Effector memory CD4-positive, alpha-beta T cell (primary cell): ENCODE measurements around the gene GPC6.

Experiments used
- DNase-seq, 3 donors: peaks; one replicate each; pipeline ENCODE4 v3.0.0-alpha.2; 2020
- H3K27ac ChIP-seq: 2 replicates; pipeline ENCODE4 v1.7.0; 2013; ENCODE audit warnings: mild to moderate bottlenecking, low read length, moderate library complexity; ENCODE audit not compliant: insufficient read depth, poor library complexity, severe bottlenecking
- H3K27me3 ChIP-seq: replicated peaks from 2 replicates; pipeline ENCODE4 v1.7.0; 2013; ENCODE audit warnings: mild to moderate bottlenecking, low read length; ENCODE audit not compliant: insufficient read depth, control insufficient read depth, poor library complexity, severe bottlenecking
- H3K36me3 ChIP-seq: 2 replicates; pipeline ENCODE4 v1.7.0; 2013; ENCODE audit warnings: mild to moderate bottlenecking, low read length, moderate library complexity; ENCODE audit not compliant: control insufficient read depth, insufficient read depth
- H3K4me1 ChIP-seq: 2 replicates; pipeline ENCODE4 v1.7.0; 2013; ENCODE audit warnings: low read length, mild to moderate bottlenecking; ENCODE audit not compliant: control insufficient read depth, insufficient read depth, poor library complexity, severe bottlenecking
- H3K4me3 ChIP-seq: 2 replicates; pipeline ENCODE4 v1.7.0; 2013; ENCODE audit warnings: low read length, low read depth, mild to moderate bottlenecking; ENCODE audit not compliant: insufficient read depth, poor library complexity, severe bottlenecking
- H3K9me3 ChIP-seq: 2 replicates; pipeline ENCODE4 v1.7.0; 2013; ENCODE audit warnings: mild to moderate bottlenecking, low read length, moderate library complexity; ENCODE audit not compliant: control insufficient read depth

Gene GPC6

DNA sequence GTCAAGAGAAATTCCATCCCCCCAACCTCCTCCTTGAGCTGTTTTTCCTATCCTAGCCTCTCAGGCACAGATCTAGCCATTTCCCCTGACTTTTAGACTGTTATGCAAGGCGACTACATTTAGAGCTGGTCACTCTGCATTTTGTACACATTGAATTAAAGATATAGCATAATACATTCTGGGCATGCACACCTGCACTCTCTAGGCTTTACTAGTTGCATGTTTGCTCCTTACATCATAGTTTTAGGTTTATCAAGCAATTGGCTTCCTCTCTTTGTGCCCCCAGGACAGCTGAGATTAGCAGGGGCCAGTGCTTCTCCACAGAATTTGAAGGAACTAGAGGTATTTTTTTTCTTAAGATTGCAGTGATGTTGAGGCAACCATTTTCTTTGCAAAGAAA lies 19.5 kb downstream of the GPC6 start:
- Histone ChIP-seq H3K27ac (no peak overlapping the region), H3K9me3 (no peaks in the 10 kb centered on the region), H3K36me3 (no peaks in the 10 kb centered on the region), H3K4me3 (no peak overlapping the region), H3K27me3 (no peaks in the 10 kb centered on the region), H3K4me1 (no peaks in the 10 kb centered on the region)
- DNase-seq = no peak

DNA sequence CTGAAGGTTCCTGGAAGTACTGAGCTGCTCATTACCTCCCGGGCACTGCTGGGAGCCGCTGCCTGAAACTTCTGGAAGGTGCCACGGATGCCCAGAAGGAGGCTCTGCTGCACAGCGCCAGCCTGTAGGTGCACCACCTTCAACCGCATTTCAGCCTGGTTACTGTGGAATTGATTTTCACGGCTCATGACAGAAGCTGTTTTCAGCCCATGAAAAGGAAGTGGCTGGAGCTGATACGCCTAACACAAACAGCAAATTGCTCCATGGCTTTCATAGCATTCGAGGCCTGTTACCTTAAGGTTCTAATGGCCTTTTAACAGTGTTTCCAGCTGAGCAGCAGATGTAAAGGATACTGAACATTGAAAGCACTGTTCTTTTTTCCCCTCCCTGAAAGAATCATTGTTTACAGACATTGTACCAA lies 22.0 kb downstream of the GPC6 start:
- Histone ChIP-seq H3K27me3 (no peaks in the 10 kb centered on the region), H3K27ac (no peak overlapping the region), H3K4me1 (no peaks in the 10 kb centered on the region), H3K4me3 (no peak overlapping the region), H3K36me3 (no peaks in the 10 kb centered on the region), H3K9me3 (no peaks in the 10 kb centered on the region)
- no peak for DNase-seq

- Histone ChIP-seq H3K36me3 (no peaks in the 10 kb centered on the region), H3K4me1 (no peaks in the 10 kb centered on the region), H3K27ac (no peak overlapping the region), H3K9me3 (no peaks in the 10 kb centered on the region), H3K4me3 (no peak overlapping the region), H3K27me3 (no peaks in the 10 kb centered on the region)
- DNase-seq = no peak
Observed at GRCh38 chr13:93249364-93250306, 23.0 kb downstream of the GPC6 start.

DNA sequence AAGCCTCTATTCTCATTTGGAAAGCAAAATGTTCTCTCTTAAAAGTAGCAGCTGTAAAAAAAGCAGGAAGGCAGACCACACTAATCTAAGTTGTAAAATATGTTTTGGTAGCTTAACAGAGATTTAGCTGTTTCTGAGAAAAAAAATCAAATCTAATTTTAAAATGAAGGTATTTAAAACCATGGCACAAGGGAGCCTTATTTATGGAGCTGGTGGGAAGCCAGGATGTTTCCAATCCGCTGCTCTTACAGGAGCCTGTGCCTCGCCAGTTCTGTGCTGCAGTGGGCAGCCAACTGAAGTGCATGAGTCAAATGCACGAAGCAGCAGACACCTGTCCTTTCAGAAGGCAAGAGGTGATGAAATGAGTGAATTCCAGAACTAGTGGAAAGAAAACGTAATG lies 28.2 kb downstream of the GPC6 start:
- Histone ChIP-seq H3K36me3 (no peaks in the 10 kb centered on the region), H3K27me3 (no peaks in the 10 kb centered on the region), H3K27ac (no peak overlapping the region), H3K9me3 (no peaks in the 10 kb centered on the region), H3K4me1 (no peaks in the 10 kb centered on the region), H3K4me3 (no peak overlapping the region)
- DNase-seq = no peak

DNA sequence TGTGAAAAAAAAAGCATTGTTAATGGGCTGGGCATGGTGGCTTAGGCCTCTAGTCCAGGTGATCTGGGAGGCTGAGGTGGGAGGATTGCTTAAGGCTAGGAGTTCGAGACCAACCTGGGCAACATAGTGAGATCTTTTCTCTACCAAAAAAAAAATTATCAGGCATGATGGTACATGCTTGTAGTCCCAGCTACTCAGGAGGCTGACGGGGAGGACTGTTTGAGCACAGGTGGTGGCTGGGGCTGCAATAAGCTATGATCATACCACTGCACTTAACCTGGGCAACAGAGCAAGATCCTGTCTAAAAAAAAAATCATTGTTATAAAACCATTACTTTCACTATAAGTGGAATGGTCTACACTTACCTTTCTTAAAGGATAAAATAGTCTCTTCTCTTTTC lies 30.4 kb downstream of the GPC6 start:
- H3K27ac ChIP-seq = no peak overlapping the region
- H3K4me3 ChIP-seq = no peak overlapping the region

GRCh38 chr13:93259527-93260080 lies 33.0 kb downstream of the GPC6 start:
- H3K27ac ChIP-seq = no peak overlapping the region
- no peaks in the 10 kb centered on the region for H3K9me3 ChIP-seq
- DNase-seq = no peak
- no peak overlapping the region for H3K4me3 ChIP-seq
- no peaks in the 10 kb centered on the region for H3K27me3 ChIP-seq
- no peaks in the 10 kb centered on the region for H3K4me1 ChIP-seq
- H3K36me3 ChIP-seq = no peaks in the 10 kb centered on the region

More for the DNA sequence above, 30.4 kb downstream of the GPC6 start:
- Histone ChIP-seq H3K9me3 (no peaks in the 10 kb centered on the region), H3K27me3 (no peaks in the 10 kb centered on the region), H3K36me3 (no peaks in the 10 kb centered on the region), H3K4me1 (no peaks in the 10 kb centered on the region)
- DNase-seq = no peak

- no peak overlapping the region for H3K4me3 ChIP-seq
- no peak for DNase-seq
- no peaks in the 10 kb centered on the region for H3K36me3 ChIP-seq
- no peaks in the 10 kb centered on the region for H3K9me3 ChIP-seq
- H3K4me1 ChIP-seq = no peaks in the 10 kb centered on the region
- no peak overlapping the region for H3K27ac ChIP-seq
- H3K27me3 ChIP-seq = no peaks in the 10 kb centered on the region
Observed at GRCh38 chr13:93260591-93260990, 34.0 kb downstream of the GPC6 start.

DNA sequence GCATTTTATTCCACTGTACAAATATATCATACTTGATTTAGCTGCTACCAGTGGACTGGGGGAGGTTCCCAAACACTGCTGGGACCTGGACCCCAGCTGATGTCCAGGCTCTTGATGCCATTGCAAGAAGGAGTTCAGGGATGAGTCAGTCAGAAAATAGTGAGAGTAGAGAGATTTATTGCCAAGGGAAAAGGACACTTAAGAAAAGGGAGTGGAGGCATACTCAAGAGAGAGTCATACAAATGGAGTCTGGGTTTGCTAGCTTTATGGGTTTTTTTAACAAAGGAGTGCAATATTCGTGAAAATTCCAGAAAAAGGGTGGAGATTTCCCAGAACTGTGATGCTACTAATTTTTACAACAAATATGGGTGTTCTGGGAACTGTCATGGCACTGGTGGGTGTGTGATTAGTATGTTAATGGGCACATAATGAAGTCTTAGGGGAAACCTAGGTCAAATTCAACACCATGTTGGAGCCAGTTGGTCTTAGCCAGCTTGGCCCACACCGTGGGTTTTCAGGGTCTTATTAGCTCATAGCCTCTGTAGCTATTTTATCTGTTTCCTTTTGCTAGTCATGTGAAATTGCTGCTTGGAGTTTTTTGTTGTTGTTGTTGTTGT lies 36.2 kb downstream of the GPC6 start:
- no peak for DNase-seq
- H3K4me1 ChIP-seq = no peaks in the 10 kb centered on the region
- H3K4me3 ChIP-seq = no peak overlapping the region
- H3K27me3 ChIP-seq = no peaks in the 10 kb centered on the region
- no peaks in the 10 kb centered on the region for H3K36me3 ChIP-seq
- no peaks in the 10 kb centered on the region for H3K9me3 ChIP-seq
- H3K27ac ChIP-seq = no peak overlapping the region

GRCh38 chr13:93264876-93265275 lies 38.3 kb downstream of the GPC6 start:
- H3K9me3 ChIP-seq = no peaks in the 10 kb centered on the region
- H3K4me3 ChIP-seq = no peak overlapping the region
- H3K4me1 ChIP-seq = no peaks in the 10 kb centered on the region
- DNase-seq = no peak
- H3K27me3 ChIP-seq = no peaks in the 10 kb centered on the region
- H3K27ac ChIP-seq = no peak overlapping the region
- H3K36me3 ChIP-seq = no peaks in the 10 kb centered on the region

DNA sequence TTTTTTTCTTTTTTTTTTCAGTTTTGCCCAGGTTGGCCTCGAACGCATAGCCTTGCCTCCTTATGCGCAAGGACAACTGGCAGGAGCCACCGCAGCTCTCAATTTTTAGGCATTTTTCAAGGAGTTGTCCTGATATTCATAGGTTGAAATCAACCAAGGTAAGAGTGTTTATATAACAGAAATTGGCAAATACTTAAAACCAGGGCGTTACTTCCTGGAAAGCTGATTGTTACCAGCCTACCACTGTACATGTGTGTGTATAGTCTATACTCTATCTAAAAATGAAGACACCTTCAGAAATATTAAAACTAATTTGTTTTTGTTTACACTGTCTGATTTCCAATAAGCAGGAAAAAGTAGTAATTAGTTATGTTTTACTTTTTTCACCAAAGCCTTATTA lies 39.2 kb downstream of the GPC6 start:
- Histone ChIP-seq H3K27me3 (no peaks in the 10 kb centered on the region), H3K4me3 (no peak overlapping the region), H3K36me3 (no peaks in the 10 kb centered on the region), H3K9me3 (no peaks in the 10 kb centered on the region), H3K4me1 (no peaks in the 10 kb centered on the region), H3K27ac (no peak overlapping the region)
- no peak for DNase-seq
